ENCODE measurements around the gene TPK1. TPM values are rescaled to one million over a fixed set of nuclear protein-coding genes. Genes with fewer than 3 reads are reported as not detected.

TPK1 gene
- total and polyA plus RNA-seq, 2 of the 8 experiments (the other 6 are each of a cell fraction or from before 2014, with no cell fraction given) = 1.9 to 2.7 TPM

- Histone ChIP-seq H2BK12ac (ENCODE audit: low read depth, low read length) (no peak overlapping the region), H3K27me3 (replicated peaks in 1 of 4; ENCODE audit: control insufficient read depth in 3 of 4, extremely low read depth in 1 of 4, insufficient read depth in 3 of 4, low read length in 3 of 4) (peaks cover 0 to 2% (median 0%) of the 10 kb centered on the region in 4 experiments; a peak in 1 of 7 replicates), H3K27ac (ENCODE audit: low read depth, low read length) (no peak overlapping the region), H2BK20ac (ENCODE audit: low read length) (no peak overlapping the region), H2AK5ac (ENCODE audit: low read depth, low read length) (no peak overlapping the region), H2BK120ac (replicated peaks; ENCODE audit: low read depth, low read length) (no peak overlapping the region), H2BK5ac (ENCODE audit: low read depth, low read length) (no peak overlapping the region), H4K91ac (replicated peaks; ENCODE audit: insufficient read length, low read length) (no peak overlapping the region), H3K23me2 (ENCODE audit: low read depth, low read length) (no peaks in the 10 kb centered on the region), H4K8ac (ENCODE audit: extremely low read depth, insufficient read depth, low read length) (no peak overlapping the region), H3K9me3 (ENCODE audit: insufficient read depth in 2 of 2, low read depth in 1 of 2, low read length in 1 of 2) (no peaks in the 10 kb centered on the region), H3K79me1 (ENCODE audit: low read depth, low read length) (no peaks in the 10 kb centered on the region), H3K4me1 (replicated peaks in 1 of 4; ENCODE audit: control insufficient read depth in 3 of 4, insufficient read depth in 4 of 4, low read length in 3 of 4) (peaks cover 0 to 6% (median 3%) of the 10 kb centered on the region in 4 experiments; a peak in 4 of 7 replicates), H2BK15ac (ENCODE audit: low read length) (no peak overlapping the region), H3K14ac (ENCODE audit: insufficient read length) (no peak overlapping the region), H3K56ac (replicated peaks; ENCODE audit: insufficient read length, low read depth, low read length) (no peak overlapping the region), H4K20me1 (replicated peaks in 1 of 2; ENCODE audit: control insufficient read depth in 1 of 2, insufficient read depth in 2 of 2, low read length in 2 of 2) (no peaks in the 10 kb centered on the region), H3K79me2 (ENCODE audit: control insufficient read depth in 1 of 2, insufficient read depth in 2 of 2, low read length in 2 of 2) (no peaks in the 10 kb centered on the region), H3K4me2 (ENCODE audit: insufficient read depth in 1 of 2, low read depth in 2 of 2, low read length in 2 of 2) (no peak overlapping the region), H4K5ac (ENCODE audit: insufficient read length, low read depth, low read length) (no peak overlapping the region), H3K9ac (replicated peaks in 1 of 4; ENCODE audit: extremely low read depth in 1 of 4, low read depth in 3 of 4, low read length in 3 of 4) (no peak overlapping the region), H3K4me3 (ENCODE audit: extremely low read depth in 1 of 4, insufficient read depth in 2 of 4, low read depth in 3 of 4, low read length in 4 of 4) (no peak overlapping the region), H3K23ac (ENCODE audit: insufficient read length) (no peak overlapping the region), H3K4ac (replicated peaks; ENCODE audit: insufficient read length, low read depth, low read length) (no peak overlapping the region), H2AFZ (ENCODE audit: low read length) (no peak overlapping the region), H3K36me3 (ENCODE audit: control insufficient read depth in 2 of 4, insufficient read depth in 4 of 4, low read length in 3 of 4) (no peaks in the 10 kb centered on the region), H3K18ac (ENCODE audit: extremely low read depth, low read length) (no peak overlapping the region)
- POLR2A ChIA-PET (ENCODE audit: partially characterized antibody) = no interaction called here
- CTCF ChIA-PET (ENCODE audit: partially characterized antibody) = interaction anchor here (1.0 to 2.8 kb wide), 4 partner anchors 11 to 50 kb away, joined by 3 to 23 read pairs (median 3); no protein-coding TSS in a partner anchor
- DNase-seq (ENCODE audit: low read depth in 1 of 2, low spot score in 2 of 2) = no peak
- TF ChIP-seq KDM4A (IDR thresholded peaks at IDR 0.05; ENCODE audit: low read depth, low read length, severe bottlenecking) = no peak
- TF ChIP-seq, protein P1, sequence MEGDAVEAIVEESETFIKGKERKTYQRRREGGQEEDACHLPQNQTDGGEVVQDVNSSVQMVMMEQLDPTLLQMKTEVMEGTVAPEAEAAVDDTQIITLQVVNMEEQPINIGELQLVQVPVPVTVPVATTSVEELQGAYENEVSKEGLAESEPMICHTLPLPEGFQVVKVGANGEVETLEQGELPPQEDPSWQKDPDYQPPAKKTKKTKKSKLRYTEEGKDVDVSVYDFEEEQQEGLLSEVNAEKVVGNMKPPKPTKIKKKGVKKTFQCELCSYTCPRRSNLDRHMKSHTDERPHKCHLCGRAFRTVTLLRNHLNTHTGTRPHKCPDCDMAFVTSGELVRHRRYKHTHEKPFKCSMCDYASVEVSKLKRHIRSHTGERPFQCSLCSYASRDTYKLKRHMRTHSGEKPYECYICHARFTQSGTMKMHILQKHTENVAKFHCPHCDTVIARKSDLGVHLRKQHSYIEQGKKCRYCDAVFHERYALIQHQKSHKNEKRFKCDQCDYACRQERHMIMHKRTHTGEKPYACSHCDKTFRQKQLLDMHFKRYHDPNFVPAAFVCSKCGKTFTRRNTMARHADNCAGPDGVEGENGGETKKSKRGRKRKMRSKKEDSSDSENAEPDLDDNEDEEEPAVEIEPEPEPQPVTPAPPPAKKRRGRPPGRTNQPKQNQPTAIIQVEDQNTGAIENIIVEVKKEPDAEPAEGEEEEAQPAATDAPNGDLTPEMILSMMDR (IDR thresholded peaks at IDR 0.05; ENCODE audit: control extremely low read depth in 1 of 3, insufficient read depth in 1 of 3, low read depth in 1 of 3, low read length in 3 of 3) = no peak
- no peak for FAIRE-seq
- 80% methylated on average over 4 of the region's 4 CpGs; no CpG with 5 or more reads in 1 of the 2 experiments for WGBS, 2 experiments (ENCODE audit: extremely low coverage in 1 of 2, insufficient coverage in 1 of 2, insufficient read length in 1 of 2, insufficient replicate concordance in 2 of 2, low coverage in 1 of 2, low lambda C conversion rate in 2 of 2, missing lambda C conversion rate in 1 of 2)
These were observed 430.9 kb downstream of the TPK1 start for GRCh38 chr7:144404946-144405345.

Measured in H1 (cell line).